ENCODE results near the gene UBFD1.

Gene UBFD1

GRCh38 chr16:23572394-23572793 lies 14.9 kb downstream of the UBFD1 start:
- CTCF ChIA-PET = no interaction called here

GRCh38 chr16:23573817-23574216 lies 16.3 kb downstream of the UBFD1 start:
- no peak for TF ChIP-seq CTCF (conservative IDR thresholded peaks at IDR 0.05; ENCODE audit: low read depth)
- no peak overlapping the region for H3K27ac ChIP-seq
- POLR2A ChIA-PET (ENCODE audit: low non-redundant PET) = no interaction called here
- CTCF ChIA-PET = no interaction called here
- no peak for DNase-seq (ENCODE audit: low spot score)

More at GRCh38 chr16:23572394-23572793, 14.9 kb downstream of the UBFD1 start:
- TF ChIP-seq CTCF (conservative IDR thresholded peaks at IDR 0.05; ENCODE audit: low read depth) = no peak
- DNase-seq (ENCODE audit: low spot score) = no peak
- POLR2A ChIA-PET (ENCODE audit: low non-redundant PET) = no interaction called here
- H3K27ac ChIP-seq = no peak overlapping the region

- no peak for DNase-seq (ENCODE audit: low spot score)
- CTCF ChIA-PET = no interaction called here
- POLR2A ChIA-PET (ENCODE audit: low non-redundant PET) = no interaction called here
- no peak overlapping the region for H3K27ac ChIP-seq
- TF ChIP-seq CTCF (conservative IDR thresholded peaks at IDR 0.05; ENCODE audit: low read depth) = no peak
Measured at GRCh38 chr16:23575834-23576233, 18.3 kb downstream of the UBFD1 start.

- no peak for DNase-seq (ENCODE audit: low spot score)
- TF ChIP-seq CTCF (conservative IDR thresholded peaks at IDR 0.05; ENCODE audit: low read depth) = no peak
- no peak overlapping the region for H3K27ac ChIP-seq
- ChIA-PET CTCF (no interaction called here), POLR2A (ENCODE audit: low non-redundant PET) (no interaction called here)
Measured at GRCh38 chr16:23577493-23577892, 20.0 kb downstream of the UBFD1 start.

- CTCF ChIA-PET = no interaction called here
- no peak for TF ChIP-seq CTCF (conservative IDR thresholded peaks at IDR 0.05; ENCODE audit: low read depth)
- no peak for DNase-seq (ENCODE audit: low spot score)
- POLR2A ChIA-PET (ENCODE audit: low non-redundant PET) = no interaction called here
- H3K27ac ChIP-seq = no peak overlapping the region
Measured at GRCh38 chr16:23578101-23578830, 20.7 kb downstream of the UBFD1 start.

- ChIA-PET POLR2A (ENCODE audit: low non-redundant PET) (no interaction called here), CTCF (no interaction called here)
- no peak overlapping the region for H3K27ac ChIP-seq
- DNase-seq (ENCODE audit: low spot score) = no peak
- no peak for TF ChIP-seq CTCF (conservative IDR thresholded peaks at IDR 0.05; ENCODE audit: low read depth)
Measured at GRCh38 chr16:23579371-23579770, 21.8 kb downstream of the UBFD1 start.
